ENCODE results near the gene MAML3.

DNA sequence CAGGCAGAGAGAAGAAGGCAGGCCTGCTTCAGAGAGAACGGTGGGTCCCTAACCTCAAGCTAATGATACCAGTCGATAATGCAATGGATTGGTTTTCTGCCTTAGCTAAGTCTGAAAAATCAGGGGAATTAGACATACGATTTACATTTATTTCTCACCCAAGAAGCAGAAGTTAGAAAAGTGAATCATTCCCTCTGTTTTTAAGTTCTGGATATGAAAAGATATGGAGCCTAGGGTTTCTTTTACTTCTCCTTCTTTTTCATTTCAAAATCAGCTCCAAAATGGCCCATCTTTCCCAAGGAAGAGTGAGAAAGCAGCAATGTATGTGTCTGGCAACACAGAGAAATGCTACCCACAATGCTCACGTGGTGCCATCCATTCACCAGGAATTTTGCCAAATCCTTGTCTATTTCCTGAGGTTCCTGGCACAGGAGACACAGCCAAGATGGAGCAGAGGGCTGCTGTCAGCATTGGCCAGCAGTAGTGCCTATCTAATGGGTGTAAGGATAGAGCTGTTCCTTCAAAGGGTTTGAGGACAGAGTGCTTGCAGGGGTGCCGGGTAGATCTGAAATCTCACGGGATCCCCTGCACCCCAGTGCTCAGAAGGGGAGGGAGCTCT is 231.5 kb downstream of the MAML3 start:
- TF ChIP-seq POLR2AphosphoS5 (IDR thresholded peaks at IDR 0.05; ENCODE audit: low read depth, low read length) (no peak), SIN3A (IDR thresholded peaks at IDR 0.05; ENCODE audit: borderline replicate concordance, insufficient read depth, low read length) (no peak), TAF1 (IDR thresholded peaks at IDR 0.05; ENCODE audit: borderline replicate concordance, insufficient read depth, low read length) (no peak), REST (IDR thresholded peaks at IDR 0.05; ENCODE audit: insufficient read depth in 1 of 2, low read depth in 2 of 2, low read length in 2 of 2) (no peak)
